ENCODE data around the gene TWNK. TPM values are rescaled to one million over a fixed set of nuclear protein-coding genes. Genes with fewer than 3 reads are reported as not detected.

Gene TWNK
- total and polyA plus RNA-seq, 9 of the 15 experiments (the other 6 are each of a cell fraction or from before 2014, with no cell fraction given), result 11.6 to 34.7 (median 17.4) TPM

DNA sequence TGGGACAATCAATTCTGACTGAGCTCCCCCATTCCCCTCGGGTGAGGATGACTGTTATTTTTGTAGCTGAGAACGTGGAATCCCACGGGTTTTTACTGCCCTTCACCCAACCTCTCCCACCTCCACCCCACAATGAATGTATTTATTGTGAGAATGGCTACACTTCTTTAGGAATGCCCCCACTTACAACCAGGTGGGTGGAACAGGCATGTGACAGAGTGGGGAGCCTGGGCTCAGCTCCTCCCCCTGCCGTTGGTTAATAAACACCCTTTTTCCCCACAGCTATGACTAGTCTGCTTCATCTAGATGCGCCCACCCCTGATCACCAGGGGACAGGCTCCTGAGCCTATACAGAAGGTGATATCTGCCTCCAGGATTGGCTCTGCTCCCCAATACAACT, 2.0 kb upstream of the TWNK start:
- intact Hi-C loops (cut with micrococcal nuclease) (no loop called here), in situ Hi-C loops (cut with MboI) (loop anchor here (25.0 kb wide), 1 partner anchor 1052 kb away; no protein-coding TSS in a partner anchor)
- ChIA-PET CTCF (ENCODE audit: low intra/inter-chr PET ratio) (no interaction called here), POLR2A (interaction anchor here (0.8 to 1.3 kb wide), 4 partner anchors 10 to 19 kb away, joined by 3 to 4 read pairs (median 4); no protein-coding TSS in a partner anchor)
- Histone ChIP-seq H3K4me2 (ENCODE audit: insufficient read depth, low read length) (no peak overlapping the region), H3K27me3 (ENCODE audit: control insufficient read depth in 2 of 2, insufficient read depth in 2 of 2, low read length in 2 of 2) (no peaks in the 10 kb centered on the region), H3K9me1 (ENCODE audit: control insufficient read depth, insufficient read depth, low read length) (no peaks in the 10 kb centered on the region), H3K36me3 (ENCODE audit: control insufficient read depth, insufficient read depth, low read length) (peaks cover 47% of the 10 kb centered on the region; the same call in 2 of the 3 replicates), H3K4me1 (replicated peaks in 1 of 2; ENCODE audit: control insufficient read depth in 2 of 2, insufficient read depth in 2 of 2, low read length in 2 of 2) (peaks cover 16 to 21% of the 10 kb centered on the region in 2 experiments; a peak in 4 of 5 replicates), H3K79me2 (ENCODE audit: control insufficient read depth, insufficient read depth, low read length) (peaks cover 48% of the 10 kb centered on the region), H4K20me1 (replicated peaks; ENCODE audit: control insufficient read depth, insufficient read depth, low read length) (peaks cover 6% of the 10 kb centered on the region; the same call in 1 of the 2 replicates), H3K9ac (ENCODE audit: insufficient read depth in 1 of 2, low read depth in 2 of 2, low read length in 2 of 2) (no peak overlapping the region), H2AFZ (ENCODE audit: low read depth, low read length) (no peak overlapping the region), H3K27ac (ENCODE audit: extremely low read depth, low read depth, low read length) (no peak overlapping the region), H3K9me3 (replicated peaks; ENCODE audit: control insufficient read depth, insufficient read depth, low read depth, low read length) (no peaks in the 10 kb centered on the region), H3K4me3 (no peak overlapping the region)
- ATAC-seq, result peak; percentile 10; the same call in 1 of the 3 replicates
- no peak for TF ChIP-seq POLR2G (IDR thresholded peaks at IDR 0.05; ENCODE audit: low read depth, low read length)
- TF ChIP-seq SMARCA4 (IDR thresholded peaks at IDR 0.05), result no peak
- TF ChIP-seq, protein P1, sequence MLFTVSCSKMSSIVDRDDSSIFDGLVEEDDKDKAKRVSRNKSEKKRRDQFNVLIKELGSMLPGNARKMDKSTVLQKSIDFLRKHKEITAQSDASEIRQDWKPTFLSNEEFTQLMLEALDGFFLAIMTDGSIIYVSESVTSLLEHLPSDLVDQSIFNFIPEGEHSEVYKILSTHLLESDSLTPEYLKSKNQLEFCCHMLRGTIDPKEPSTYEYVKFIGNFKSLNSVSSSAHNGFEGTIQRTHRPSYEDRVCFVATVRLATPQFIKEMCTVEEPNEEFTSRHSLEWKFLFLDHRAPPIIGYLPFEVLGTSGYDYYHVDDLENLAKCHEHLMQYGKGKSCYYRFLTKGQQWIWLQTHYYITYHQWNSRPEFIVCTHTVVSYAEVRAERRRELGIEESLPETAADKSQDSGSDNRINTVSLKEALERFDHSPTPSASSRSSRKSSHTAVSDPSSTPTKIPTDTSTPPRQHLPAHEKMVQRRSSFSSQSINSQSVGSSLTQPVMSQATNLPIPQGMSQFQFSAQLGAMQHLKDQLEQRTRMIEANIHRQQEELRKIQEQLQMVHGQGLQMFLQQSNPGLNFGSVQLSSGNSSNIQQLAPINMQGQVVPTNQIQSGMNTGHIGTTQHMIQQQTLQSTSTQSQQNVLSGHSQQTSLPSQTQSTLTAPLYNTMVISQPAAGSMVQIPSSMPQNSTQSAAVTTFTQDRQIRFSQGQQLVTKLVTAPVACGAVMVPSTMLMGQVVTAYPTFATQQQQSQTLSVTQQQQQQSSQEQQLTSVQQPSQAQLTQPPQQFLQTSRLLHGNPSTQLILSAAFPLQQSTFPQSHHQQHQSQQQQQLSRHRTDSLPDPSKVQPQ (CRISPR knock-in tag; IDR thresholded peaks at IDR 0.05; ENCODE audit: borderline replicate concordance), result no peak
- no peak for TF ChIP-seq MED1 (CRISPR knock-in tag; IDR thresholded peaks at IDR 0.05; ENCODE audit: borderline replicate concordance)
- TF ChIP-seq HNRNPL (IDR thresholded peaks at IDR 0.05; ENCODE audit: low read depth, low read length), result no peak
- TF ChIP-seq RBBP5 (IDR thresholded peaks at IDR 0.05; ENCODE audit: borderline replicate concordance, insufficient read depth, low read length, poor library complexity, severe bottlenecking), result no peak
- TF ChIP-seq SNIP1 (IDR thresholded peaks at IDR 0.05; ENCODE audit: low read depth), result no peak
- TF ChIP-seq RAD51 (IDR thresholded peaks at IDR 0.05; ENCODE audit: borderline replicate concordance, low read depth), result no peak
- no peak for TF ChIP-seq TSC22D4 (tag; IDR thresholded peaks at IDR 0.05)
- peak in 2 of 4 experiments; percentile 21 to 27 for DNase-seq (ENCODE audit: extremely low read depth in 1 of 4, low spot score in 3 of 4)
- FAIRE-seq, result no peak
- no TSS peak for BruUV-seq (replicated peaks)
- 74% methylated on average over 5 of the region's 5 CpGs for WGBS (ENCODE audit: insufficient coverage, low coverage, missing lambda C conversion rate)

All from K562 (cell line).